Mesothelial cell of epicardium (in vitro differentiated cells): Measurements from ENCODE around the gene MRE11. TPM values are rescaled to one million over a fixed set of nuclear protein-coding genes. Genes with fewer than 3 reads are reported as not detected.

Experiments used
- DNase-seq, 2 experiments: peaks; one replicate each; pipeline ENCODE4 v3.0.0; 2021; ENCODE audit warnings: low spot score in 2 of 2; ENCODE audit not compliant: unreplicated experiment in 2 of 2
- H3K27ac Mint-ChIP-seq: 2 replicates; pipeline ENCODE4 v1.8.0; 2021; ENCODE audit warnings: mixed read lengths
- H3K27me3 Mint-ChIP-seq: 2 replicates; pipeline ENCODE4 v1.8.0; 2021; ENCODE audit warnings: low read depth, mixed read lengths
- H3K36me3 Mint-ChIP-seq: 2 replicates; pipeline ENCODE4 v1.8.0; 2021; ENCODE audit warnings: mixed read lengths
- H3K4me1 Mint-ChIP-seq: 2 replicates; pipeline ENCODE4 v1.8.0; 2021; ENCODE audit warnings: mixed read lengths
- H3K4me3 Mint-ChIP-seq: 2 replicates; pipeline ENCODE4 v1.8.0; 2021; ENCODE audit warnings: mild to moderate bottlenecking, moderate library complexity, mixed read lengths
- H3K9me3 Mint-ChIP-seq: 2 replicates; pipeline ENCODE4 v1.8.0; 2021; ENCODE audit warnings: mixed read lengths
- total RNA-seq: library from RNA; stranded (reverse); gene quantifications from 3 replicates; pipeline ENCODE4 v1.2.1, GENCODE V29; 2021
- TF ChIP-seq, protein P1 (sequence below): fragments of 200-600 bp; sonication (generic); IDR thresholded peaks from one replicate; pipeline ENCODE4 v1.5.0; 2021; ENCODE audit warnings: antibody characterized with exemption; ENCODE audit not compliant: unreplicated experiment

MRE11 gene
- total RNA-seq, 1 donor from 2014 or later: 39.2 TPM

GRCh38 chr11:94454301-94454700, 39.3 kb downstream of the MRE11 start:
- peaks cover 14% of the 10 kb centered on the region for H3K4me1 Mint-ChIP-seq
- peaks cover 9% of the 10 kb centered on the region for H3K36me3 Mint-ChIP-seq

DNA sequence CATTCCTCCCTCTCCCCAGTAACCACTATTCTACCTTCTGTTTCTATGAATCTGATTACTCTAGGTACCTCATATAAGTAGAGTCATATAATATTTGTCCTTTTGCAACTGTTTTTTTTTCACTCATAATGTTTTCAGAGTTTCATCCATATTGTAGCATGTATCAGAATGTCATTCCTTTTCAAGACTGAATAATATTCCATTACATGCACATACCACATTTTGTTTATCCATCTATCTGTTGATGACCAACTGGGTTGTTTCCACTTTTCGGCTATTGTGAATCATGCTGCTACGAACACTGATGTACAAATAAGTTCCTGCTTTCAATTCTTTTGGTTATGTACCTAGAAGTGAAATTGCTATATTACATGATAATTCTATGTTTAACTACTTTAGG, 40.7 kb downstream of the MRE11 start:
- peaks cover 8% of the 10 kb centered on the region for H3K9me3 Mint-ChIP-seq

More at GRCh38 chr11:94454301-94454700, 39.3 kb downstream of the MRE11 start:
- no peak for DNase-seq
- H3K4me3 Mint-ChIP-seq: no peak overlapping the region
- peaks cover 8% of the 10 kb centered on the region for H3K9me3 Mint-ChIP-seq
- TF ChIP-seq, protein P1, sequence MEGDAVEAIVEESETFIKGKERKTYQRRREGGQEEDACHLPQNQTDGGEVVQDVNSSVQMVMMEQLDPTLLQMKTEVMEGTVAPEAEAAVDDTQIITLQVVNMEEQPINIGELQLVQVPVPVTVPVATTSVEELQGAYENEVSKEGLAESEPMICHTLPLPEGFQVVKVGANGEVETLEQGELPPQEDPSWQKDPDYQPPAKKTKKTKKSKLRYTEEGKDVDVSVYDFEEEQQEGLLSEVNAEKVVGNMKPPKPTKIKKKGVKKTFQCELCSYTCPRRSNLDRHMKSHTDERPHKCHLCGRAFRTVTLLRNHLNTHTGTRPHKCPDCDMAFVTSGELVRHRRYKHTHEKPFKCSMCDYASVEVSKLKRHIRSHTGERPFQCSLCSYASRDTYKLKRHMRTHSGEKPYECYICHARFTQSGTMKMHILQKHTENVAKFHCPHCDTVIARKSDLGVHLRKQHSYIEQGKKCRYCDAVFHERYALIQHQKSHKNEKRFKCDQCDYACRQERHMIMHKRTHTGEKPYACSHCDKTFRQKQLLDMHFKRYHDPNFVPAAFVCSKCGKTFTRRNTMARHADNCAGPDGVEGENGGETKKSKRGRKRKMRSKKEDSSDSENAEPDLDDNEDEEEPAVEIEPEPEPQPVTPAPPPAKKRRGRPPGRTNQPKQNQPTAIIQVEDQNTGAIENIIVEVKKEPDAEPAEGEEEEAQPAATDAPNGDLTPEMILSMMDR: no peak
- H3K27ac Mint-ChIP-seq: no peak overlapping the region
- H3K27me3 Mint-ChIP-seq: no peaks in the 10 kb centered on the region

GRCh38 chr11:94450048-94450447, 43.6 kb downstream of the MRE11 start:
- H3K4me1 Mint-ChIP-seq: no peaks in the 10 kb centered on the region
- no peaks in the 10 kb centered on the region for H3K27me3 Mint-ChIP-seq
- DNase-seq: no peak
- no peak overlapping the region for H3K27ac Mint-ChIP-seq
- TF ChIP-seq, protein P1: no peak
- H3K36me3 Mint-ChIP-seq: peaks cover 17% of the 10 kb centered on the region
- peaks cover 8% of the 10 kb centered on the region for H3K9me3 Mint-ChIP-seq
- no peak overlapping the region for H3K4me3 Mint-ChIP-seq

More for the DNA sequence above, 40.7 kb downstream of the MRE11 start:
- peaks cover 14% of the 10 kb centered on the region for H3K4me1 Mint-ChIP-seq
- H3K4me3 Mint-ChIP-seq: no peak overlapping the region
- H3K36me3 Mint-ChIP-seq: peaks cover 9% of the 10 kb centered on the region
- no peak for DNase-seq
- no peak overlapping the region for H3K27ac Mint-ChIP-seq
- TF ChIP-seq, protein P1: no peak
- no peaks in the 10 kb centered on the region for H3K27me3 Mint-ChIP-seq

DNA sequence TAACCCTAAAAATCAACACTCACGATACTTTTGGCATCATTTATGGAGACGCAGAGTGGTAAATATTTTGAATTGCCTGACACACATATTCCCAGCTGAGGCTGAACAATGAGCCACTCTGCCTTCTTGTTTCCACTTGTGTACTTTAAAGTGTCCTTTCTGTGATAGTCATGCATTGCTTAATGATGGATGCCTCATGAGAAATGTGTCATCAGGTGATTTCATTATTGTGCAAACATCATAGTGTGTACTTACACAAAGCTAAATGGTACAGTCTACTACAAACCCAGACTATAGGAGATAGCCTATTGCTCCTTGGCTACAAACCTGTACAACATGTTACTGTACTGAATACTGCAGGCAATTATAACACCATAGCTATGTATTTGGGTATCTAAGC, 44.2 kb downstream of the MRE11 start:
- no peak for DNase-seq

GRCh38 chr11:94449029-94449428, 44.6 kb downstream of the MRE11 start:
- TF ChIP-seq, protein P1: no peak
- peaks cover 22% of the 10 kb centered on the region for H3K36me3 Mint-ChIP-seq
- no peaks in the 10 kb centered on the region for H3K27me3 Mint-ChIP-seq
- H3K27ac Mint-ChIP-seq: no peak overlapping the region
- no peak for DNase-seq
- no peak overlapping the region for H3K4me3 Mint-ChIP-seq
- H3K4me1 Mint-ChIP-seq: no peaks in the 10 kb centered on the region
- H3K9me3 Mint-ChIP-seq: peaks cover 8% of the 10 kb centered on the region

More for the DNA sequence above, 44.2 kb downstream of the MRE11 start:
- Mint-ChIP-seq H3K4me3 (no peak overlapping the region), H3K9me3 (peaks cover 8% of the 10 kb centered on the region), H3K27me3 (no peaks in the 10 kb centered on the region), H3K4me1 (no peaks in the 10 kb centered on the region), H3K36me3 (peaks cover 18% of the 10 kb centered on the region), H3K27ac (no peak overlapping the region)
- TF ChIP-seq, protein P1: no peak

DNA sequence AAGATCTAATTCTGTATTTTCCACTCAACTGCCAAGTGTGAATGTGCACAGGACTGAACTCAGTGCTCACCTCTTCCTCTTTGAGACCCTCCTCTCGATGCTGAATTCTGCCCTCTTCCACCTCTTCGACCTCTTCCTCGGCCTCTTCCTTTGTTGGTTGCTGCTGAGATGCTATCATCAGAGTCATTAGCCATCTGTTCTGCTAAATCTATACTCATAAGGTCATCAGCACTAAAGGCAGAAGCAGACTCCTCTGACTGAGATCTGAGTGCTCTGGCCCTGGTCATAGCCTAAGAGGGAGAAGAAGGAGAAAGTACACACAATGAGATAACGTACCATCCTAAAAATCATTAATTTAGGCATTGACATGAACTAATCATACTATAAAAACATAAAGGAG, 46.5 kb downstream of the MRE11 start:
- no peak overlapping the region for H3K27ac Mint-ChIP-seq
- no peaks in the 10 kb centered on the region for H3K9me3 Mint-ChIP-seq
- no peak overlapping the region for H3K4me3 Mint-ChIP-seq
- DNase-seq: no peak
- H3K36me3 Mint-ChIP-seq: peaks cover 15% of the 10 kb centered on the region
- H3K4me1 Mint-ChIP-seq: no peaks in the 10 kb centered on the region
- TF ChIP-seq, protein P1: no peak
- H3K27me3 Mint-ChIP-seq: no peaks in the 10 kb centered on the region
